Heart left ventricle (tissue), 13 donors: Measurements from ENCODE around the gene DHRS3.

Experiments
- POLR2A ChIP-seq, 2 donors: fragments of 450-650 bp; IDR thresholded peaks; one replicate each; pipeline ENCODE4 v1.6.1; 2017; ENCODE audit warnings: antibody characterized with exemption in 2 of 2, mild to moderate bottlenecking in 2 of 2, moderate library complexity in 2 of 2
- TF ChIP-seq, protein P1 (sequence below), 12 donors: fragments of 200-600 bp; sonication (generic) in 4 of 12; IDR thresholded peaks; one replicate each; pipeline versions ENCODE4 v1.5.0 to v1.8.0; 2018 to 2022; ENCODE audit warnings: antibody characterized with exemption in 12 of 12, mild to moderate bottlenecking in 5 of 12
- donor health status: ischemic (EF 13 %, LVEDD 7.1; RV severe dilation, severe dysfunction).
- donor health status: DM: no; HTN: yes; CAD: no.
- donor health status: DM: no; HTN: no; CAD: no.
- donor health status: ischemic (EF 25% LVEDD 6.9; RV normal size, moderate dysfunction).
- donor health status: ischemic (EF 25% LVEDD 5.7; RV mildly dilated, moderate dysfunction).
- donor health status: ischemic (EF 35%, LVEDD 5.7; RV mildly dilated, moderate dysfunction).
- donor health status: nonischemic (EF 11% LVEDD 7.7; RV severe dilation, severe dysfunction).
- donor health status: DM: yes; HTN: yes; CAD: no.
- donor health status: PGD.
- donor health status: ischemic (EF 29% LVEDD 5.4; RV normal size, mild dysfunction).
- donor health status: nonischemic (EF 23%, LVEDD 6.1; RV moderate dilation, normal function).

DNA sequence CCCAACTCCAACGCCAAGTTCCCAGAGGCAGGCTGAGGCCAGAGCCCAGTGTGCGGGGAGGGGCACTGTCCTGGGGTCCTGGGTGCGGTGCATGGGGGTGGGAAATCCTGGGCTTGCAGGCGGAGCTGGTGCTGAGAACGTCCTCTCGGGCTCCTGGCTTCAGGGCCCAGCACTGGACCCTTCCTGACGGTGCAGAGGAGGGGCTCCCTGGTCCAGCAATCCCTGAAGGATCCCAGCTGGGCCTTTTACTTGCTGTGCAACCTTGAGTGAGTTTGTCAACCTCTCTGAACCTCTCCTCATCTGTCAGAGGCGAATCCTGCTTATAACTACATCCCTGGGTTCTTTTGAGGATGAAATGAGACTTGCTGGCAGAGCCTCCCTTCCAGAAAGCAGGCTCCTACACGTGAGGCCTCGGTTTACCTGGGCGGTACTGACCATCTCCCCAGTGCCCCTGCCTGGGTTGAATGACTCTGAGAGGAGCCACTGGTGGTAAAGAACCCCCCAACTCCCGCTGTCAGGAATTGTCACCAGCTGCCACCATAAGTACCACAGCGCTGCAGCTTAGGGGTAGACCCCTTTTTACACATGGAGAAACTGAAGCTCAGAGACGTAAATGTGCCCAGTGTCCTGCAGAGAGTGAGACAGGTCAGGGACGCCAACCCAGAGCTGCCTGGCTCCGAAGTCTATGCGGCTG is 77.3 kb downstream of the DHRS3 start:
- TF ChIP-seq, protein P1, sequence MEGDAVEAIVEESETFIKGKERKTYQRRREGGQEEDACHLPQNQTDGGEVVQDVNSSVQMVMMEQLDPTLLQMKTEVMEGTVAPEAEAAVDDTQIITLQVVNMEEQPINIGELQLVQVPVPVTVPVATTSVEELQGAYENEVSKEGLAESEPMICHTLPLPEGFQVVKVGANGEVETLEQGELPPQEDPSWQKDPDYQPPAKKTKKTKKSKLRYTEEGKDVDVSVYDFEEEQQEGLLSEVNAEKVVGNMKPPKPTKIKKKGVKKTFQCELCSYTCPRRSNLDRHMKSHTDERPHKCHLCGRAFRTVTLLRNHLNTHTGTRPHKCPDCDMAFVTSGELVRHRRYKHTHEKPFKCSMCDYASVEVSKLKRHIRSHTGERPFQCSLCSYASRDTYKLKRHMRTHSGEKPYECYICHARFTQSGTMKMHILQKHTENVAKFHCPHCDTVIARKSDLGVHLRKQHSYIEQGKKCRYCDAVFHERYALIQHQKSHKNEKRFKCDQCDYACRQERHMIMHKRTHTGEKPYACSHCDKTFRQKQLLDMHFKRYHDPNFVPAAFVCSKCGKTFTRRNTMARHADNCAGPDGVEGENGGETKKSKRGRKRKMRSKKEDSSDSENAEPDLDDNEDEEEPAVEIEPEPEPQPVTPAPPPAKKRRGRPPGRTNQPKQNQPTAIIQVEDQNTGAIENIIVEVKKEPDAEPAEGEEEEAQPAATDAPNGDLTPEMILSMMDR (IDR thresholded peaks at IDR 0.05) = no peak
- no peak for TF ChIP-seq POLR2A (IDR thresholded peaks at IDR 0.05)
